ENCODE results near the gene ITGAL. TPM values are rescaled to one million over a fixed set of nuclear protein-coding genes. Genes with fewer than 3 reads are reported as not detected.
A peak's percentile ranks its signal among the peaks of the same experiment; 100 is the strongest.

Gene ITGAL
- total RNA-seq, 2 experiments from 2014 or later, result 521 to 598 TPM

GRCh38 chr16:30559690-30560089, 87.1 kb downstream of the ITGAL start:
- H3K4me3 Mint-ChIP-seq, result peak overlapping the region; percentile 57
- peak overlapping the region; percentile 90 for H3K27ac Mint-ChIP-seq
- H3K9me3 Mint-ChIP-seq, result no peaks in the 10 kb centered on the region
- H3K36me3 Mint-ChIP-seq (ENCODE audit: low read depth), result peaks cover 18% of the 10 kb centered on the region
- ChIA-PET CTCF (no interaction called here), POLR2A (no interaction called here)
- no peaks in the 10 kb centered on the region for H3K27me3 Mint-ChIP-seq
- DNase-seq, result no peak
- peaks cover 30% of the 10 kb centered on the region for H3K4me1 Mint-ChIP-seq

GRCh38 chr16:30561089-30561816, 88.7 kb downstream of the ITGAL start:
- peak overlapping the region; percentile 76 for H3K4me3 Mint-ChIP-seq
- peaks cover 29% of the 10 kb centered on the region for H3K4me1 Mint-ChIP-seq
- ChIA-PET CTCF (interaction anchor here (0.8 to 1.9 kb wide), 7 partner anchors 11 to 469 kb away, joined by 3 to 7 read pairs (median 3); partner anchors contain the start of genes DCTPP1, TBX6 and ZNF747), POLR2A (no interaction called here)
- no peaks in the 10 kb centered on the region for H3K27me3 Mint-ChIP-seq
- peak overlapping the region; percentile 91 for H3K27ac Mint-ChIP-seq
- no peaks in the 10 kb centered on the region for H3K9me3 Mint-ChIP-seq
- peaks cover 6% of the 10 kb centered on the region for H3K36me3 Mint-ChIP-seq (ENCODE audit: low read depth)
- DNase-seq, result no peak

- Mint-ChIP-seq H3K36me3 (ENCODE audit: low read depth) (no peaks in the 10 kb centered on the region), H3K27me3 (no peaks in the 10 kb centered on the region), H3K4me1 (peaks cover 35% of the 10 kb centered on the region), H3K27ac (peak overlapping the region; percentile 91), H3K9me3 (no peaks in the 10 kb centered on the region), H3K4me3 (peak overlapping the region; percentile 76)
- CTCF ChIA-PET, result interaction anchor here (1.2 to 1.9 kb wide), 4 partner anchors 17 to 97 kb away, joined by 3 to 7 read pairs (median 4); partner anchors contain the start of gene ZNF747
- DNase-seq, result no peak
- POLR2A ChIA-PET, result no interaction called here
These were observed 89.5 kb downstream of the ITGAL start for GRCh38 chr16:30562021-30562420.

GRCh38 chr16:30565526-30565925, 93.0 kb downstream of the ITGAL start:
- Mint-ChIP-seq H3K27me3 (no peaks in the 10 kb centered on the region), H3K36me3 (ENCODE audit: low read depth) (peaks cover 3% of the 10 kb centered on the region), H3K27ac (no peak overlapping the region)

GRCh38 chr16:30565984-30566383, 93.4 kb downstream of the ITGAL start:
- Mint-ChIP-seq H3K4me1 (peaks cover 49% of the 10 kb centered on the region), H3K27ac (no peak overlapping the region), H3K36me3 (ENCODE audit: low read depth) (peaks cover 3% of the 10 kb centered on the region), H3K9me3 (no peaks in the 10 kb centered on the region), H3K27me3 (no peaks in the 10 kb centered on the region), H3K4me3 (no peak overlapping the region)
- POLR2A ChIA-PET, result no interaction called here
- CTCF ChIA-PET, result interaction anchor here (1.0 to 2.1 kb wide), 4 partner anchors 14 to 32 kb away, joined by 3 to 8 read pairs (median 6); partner anchors contain the start of gene ZNF747
- DNase-seq, result no peak

More at GRCh38 chr16:30565526-30565925, 93.0 kb downstream of the ITGAL start:
- H3K4me1 Mint-ChIP-seq, result peaks cover 48% of the 10 kb centered on the region
- no peak overlapping the region for H3K4me3 Mint-ChIP-seq
- no peak for DNase-seq
- CTCF ChIA-PET, result interaction anchor here (0.6 to 2.1 kb wide), 5 partner anchors 13 to 127 kb away, joined by 3 to 8 read pairs (median 6); partner anchors contain the start of gene ZNF747
- POLR2A ChIA-PET, result no interaction called here
- no peaks in the 10 kb centered on the region for H3K9me3 Mint-ChIP-seq

- ChIA-PET CTCF (interaction anchor here (1.5 to 2.1 kb wide), 5 partner anchors 15 to 37 kb away, joined by 4 to 8 read pairs (median 6); partner anchors contain the start of gene ZNF747), POLR2A (no interaction called here)
- no peaks in the 10 kb centered on the region for H3K27me3 Mint-ChIP-seq
- no peak for DNase-seq
- peaks cover 3% of the 10 kb centered on the region for H3K36me3 Mint-ChIP-seq (ENCODE audit: low read depth)
- no peaks in the 10 kb centered on the region for H3K9me3 Mint-ChIP-seq
- no peak overlapping the region for H3K27ac Mint-ChIP-seq
- H3K4me3 Mint-ChIP-seq, result no peak overlapping the region
- peaks cover 45% of the 10 kb centered on the region for H3K4me1 Mint-ChIP-seq
These were observed 94.0 kb downstream of the ITGAL start for GRCh38 chr16:30566531-30566930.

- DNase-seq, result peak; percentile 37
- peak overlapping the region; percentile 97 for H3K27ac Mint-ChIP-seq
- H3K27me3 Mint-ChIP-seq, result no peaks in the 10 kb centered on the region
- CTCF ChIA-PET, result interaction anchor here (0.5 to 1.9 kb wide), 5 partner anchors 9 to 153 kb away, joined by 3 to 7 read pairs (median 4); partner anchors contain the start of gene ZNF764
- peaks cover 3% of the 10 kb centered on the region for H3K36me3 Mint-ChIP-seq (ENCODE audit: low read depth)
- peaks cover 45% of the 10 kb centered on the region for H3K4me1 Mint-ChIP-seq
- H3K4me3 Mint-ChIP-seq, result no peak overlapping the region
- no peaks in the 10 kb centered on the region for H3K9me3 Mint-ChIP-seq
- POLR2A ChIA-PET, result no interaction called here
These were observed 94.8 kb downstream of the ITGAL start for GRCh38 chr16:30567160-30567990.

- no peaks in the 10 kb centered on the region for H3K27me3 Mint-ChIP-seq
- H3K9me3 Mint-ChIP-seq, result no peaks in the 10 kb centered on the region
- peak overlapping the region; percentile 97 for H3K27ac Mint-ChIP-seq
- CTCF ChIA-PET, result interaction anchor here (0.6 to 1.9 kb wide), 8 partner anchors 10 to 70 kb away, joined by 3 to 7 read pairs (median 4); partner anchors contain the start of gene ZNF764
- POLR2A ChIA-PET, result interaction anchor here (0.6 to 0.8 kb wide), 3 partner anchors 9 to 33 kb away, joined by 3 to 4 read pairs (median 3); no protein-coding TSS in a partner anchor
- peaks cover 3% of the 10 kb centered on the region for H3K36me3 Mint-ChIP-seq (ENCODE audit: low read depth)
- peak overlapping the region; percentile 63 for H3K4me3 Mint-ChIP-seq
- peaks cover 48% of the 10 kb centered on the region for H3K4me1 Mint-ChIP-seq
- DNase-seq, result peak; percentile 73
These were observed 95.6 kb downstream of the ITGAL start for GRCh38 chr16:30567991-30568638.

- CTCF ChIA-PET, result interaction anchor here (0.7 kb wide), 1 partner anchor 332 kb away, joined by 4 read pairs; no protein-coding TSS in a partner anchor
- POLR2A ChIA-PET, result no interaction called here
- Mint-ChIP-seq H3K4me3 (no peak overlapping the region), H3K9me3 (no peaks in the 10 kb centered on the region), H3K36me3 (ENCODE audit: low read depth) (peaks cover 3% of the 10 kb centered on the region), H3K27me3 (no peaks in the 10 kb centered on the region), H3K4me1 (peaks cover 53% of the 10 kb centered on the region), H3K27ac (peak overlapping the region; percentile 97)
- DNase-seq, result no peak
These were observed 96.7 kb downstream of the ITGAL start for GRCh38 chr16:30569281-30569680.

- ChIA-PET CTCF (interaction anchor here (1.2 to 1.8 kb wide), 2 partner anchors 12 to 160 kb away, joined by 3 to 12 read pairs; partner anchors contain the start of gene ZNF764), POLR2A (no interaction called here)
- H3K9me3 Mint-ChIP-seq, result no peaks in the 10 kb centered on the region
- peaks cover 58% of the 10 kb centered on the region for H3K4me1 Mint-ChIP-seq
- H3K36me3 Mint-ChIP-seq (ENCODE audit: low read depth), result peaks cover 8% of the 10 kb centered on the region
- H3K27ac Mint-ChIP-seq, result peak overlapping the region; percentile 57
- peak overlapping the region; percentile 86 for H3K4me3 Mint-ChIP-seq
- no peak for DNase-seq
- no peaks in the 10 kb centered on the region for H3K27me3 Mint-ChIP-seq
These were observed 97.4 kb downstream of the ITGAL start for GRCh38 chr16:30569746-30570635.

GRCh38 chr16:30570636-30571444, 98.3 kb downstream of the ITGAL start:
- Mint-ChIP-seq H3K9me3 (no peaks in the 10 kb centered on the region), H3K27ac (peak overlapping the region; percentile 92), H3K36me3 (ENCODE audit: low read depth) (peaks cover 8% of the 10 kb centered on the region), H3K4me1 (peaks cover 57% of the 10 kb centered on the region), H3K27me3 (no peaks in the 10 kb centered on the region), H3K4me3 (peak overlapping the region; percentile 86)
- ChIA-PET POLR2A (no interaction called here), CTCF (interaction anchor here (1.2 to 2.6 kb wide), 7 partner anchors 13 to 161 kb away, joined by 3 to 16 read pairs (median 7); partner anchors contain the start of genes DCTPP1, ZNF747, ZNF764 and ZNF785)
- no peak for DNase-seq

All from activated CD4-positive, alpha-beta T cell treated with anti-CD3 and anti-CD28 coated beads, Interleukin-2, amount 10 ng/mL, durations not matched to agents 7 days and 5 days (primary cell).